Right ventricle myocardium inferior (tissue), 1 donor: Measurements from ENCODE around the gene BMPR2. TPM values are rescaled to one million over a fixed set of nuclear protein-coding genes. Genes with fewer than 3 reads are reported as not detected.
A peak's percentile ranks its signal among the peaks of the same experiment; 100 is the strongest.
"Not testable (repeated sequence)": the region's sequence is repeated elsewhere in the genome, so short reads cannot be mapped to it uniquely, and the experiment has no call there.

ENCODE experiments used
- ATAC-seq: fragments of 200-7000 bp; cut with Tn5 transposase; one replicate; pipeline ENCODE4 v1.9.1; 2020; ENCODE audit warnings: mild to moderate bottlenecking, moderate library complexity
- DNase-seq: peaks from one replicate; pipeline ENCODE4 v3.0.0; 2021; ENCODE audit errors: missing footprints
- intact Hi-C: fragments of 100-400 bp; cut with DNase I; formaldehyde crosslinking; loops from one replicate; pipeline ENCODE4 v1.11.0; 2022
- total RNA-seq: library from RNA; stranded (reverse); fragmentation: NEBNext Ultra II Directional; extraction: Animal tissue kit (Norgen Biotek cat#: 25700); gene quantifications from one replicate; pipeline ENCODE4 v1.2.1, GENCODE V29; 2021
- donor health status: DM: no; HTN: yes; CAD: no; lungs with severe emphysema.

BMPR2 gene
- total RNA-seq, 1 donor from 2014 or later: 45.3 TPM

DNA sequence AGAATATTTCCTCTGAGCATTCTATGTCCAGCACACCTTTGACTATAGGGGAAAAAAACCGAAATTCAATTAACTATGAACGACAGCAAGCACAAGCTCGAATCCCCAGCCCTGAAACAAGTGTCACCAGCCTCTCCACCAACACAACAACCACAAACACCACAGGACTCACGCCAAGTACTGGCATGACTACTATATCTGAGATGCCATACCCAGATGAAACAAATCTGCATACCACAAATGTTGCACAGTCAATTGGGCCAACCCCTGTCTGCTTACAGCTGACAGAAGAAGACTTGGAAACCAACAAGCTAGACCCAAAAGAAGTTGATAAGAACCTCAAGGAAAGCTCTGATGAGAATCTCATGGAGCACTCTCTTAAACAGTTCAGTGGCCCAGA lies 179.2 kb downstream of the BMPR2 start:
- intact Hi-C loops: no loop called here
- ATAC-seq (no peak), DNase-seq (no peak)

DNA sequence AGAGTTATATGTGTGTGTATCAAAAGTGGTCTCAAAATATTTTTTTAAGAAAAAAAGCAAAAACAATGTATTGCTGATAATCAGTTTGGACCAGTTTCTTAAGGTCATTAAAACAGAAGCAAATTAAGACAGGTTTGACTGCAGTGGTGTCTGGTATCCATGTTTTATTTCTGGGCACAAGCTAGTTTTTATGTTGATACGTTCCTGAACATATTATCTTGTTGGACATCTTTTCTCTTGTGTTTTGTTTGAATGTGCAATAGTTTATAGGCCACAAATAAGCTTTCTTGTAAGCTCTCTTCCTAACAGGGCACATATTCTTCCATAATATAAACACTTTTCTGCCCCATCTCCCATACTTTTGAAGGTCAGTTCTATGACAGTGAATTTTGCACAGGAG lies 184.1 kb downstream of the BMPR2 start:
- no peak for ATAC-seq
- intact Hi-C loops: no loop called here
- DNase-seq: no peak

DNA sequence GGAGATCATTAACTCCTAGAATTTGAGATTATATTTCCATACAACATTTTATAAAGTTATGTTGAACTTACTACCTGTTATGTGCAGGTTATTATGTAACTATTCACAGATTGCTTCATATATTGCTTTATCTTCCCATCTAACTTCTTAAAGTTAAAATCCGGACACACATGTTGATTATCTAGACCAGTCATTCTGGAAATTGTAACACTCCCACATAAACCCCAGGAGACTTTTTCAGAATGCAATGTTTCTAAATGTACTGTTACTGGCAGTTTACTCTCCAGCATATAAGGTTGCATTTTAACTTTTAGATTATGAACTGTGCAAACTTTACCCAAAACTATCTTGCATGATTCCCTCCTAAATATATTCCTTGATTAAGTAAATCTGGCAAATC lies 188.1 kb downstream of the BMPR2 start:
- intact Hi-C loops: no loop called here
- ATAC-seq: no peak
- DNase-seq: no peak

DNA sequence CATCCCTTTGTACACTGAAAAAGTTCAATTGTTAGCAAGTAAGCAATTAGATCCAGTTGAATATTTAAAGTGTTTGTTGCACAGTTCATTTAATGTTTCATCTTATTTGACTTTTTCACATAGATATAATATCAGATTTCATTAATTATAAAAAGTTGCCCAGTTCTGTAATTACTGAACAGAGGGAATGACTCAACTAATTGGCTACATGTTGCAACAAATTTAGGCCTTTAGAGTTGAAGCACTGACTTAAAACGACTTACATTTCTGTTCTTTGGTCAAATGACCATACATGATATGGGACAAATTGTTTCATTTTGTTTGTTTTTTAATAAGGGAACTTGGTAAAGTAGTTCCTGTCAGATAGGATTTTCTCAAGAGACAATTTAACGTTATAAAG lies 190.2 kb downstream of the BMPR2 start:
- DNase-seq: no peak
- intact Hi-C loops: no loop called here
- ATAC-seq: no peak

DNA sequence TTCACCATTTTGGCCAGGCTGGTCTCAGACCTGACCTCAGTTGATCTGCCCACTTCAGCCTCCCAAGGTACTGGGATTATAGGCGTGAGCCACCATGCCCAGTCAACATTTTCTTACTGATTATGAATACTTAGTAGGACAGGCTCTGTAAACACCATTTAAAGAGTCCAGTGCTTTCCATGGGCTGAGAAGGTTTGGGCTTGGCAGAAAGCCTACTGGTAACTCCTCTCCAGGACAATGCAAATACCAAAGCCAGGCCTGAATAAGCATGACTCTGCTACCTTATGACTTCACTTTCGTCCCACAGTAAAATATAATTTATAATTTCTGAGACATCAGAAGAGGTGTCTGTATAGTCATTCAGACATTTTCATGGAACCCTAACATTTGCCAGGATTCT lies 198.4 kb downstream of the BMPR2 start:
- no peak for ATAC-seq
- intact Hi-C loops: no loop called here
- DNase-seq: no peak

GRCh38 chr2:202575194-202575593 lies 199.1 kb downstream of the BMPR2 start:
- intact Hi-C loops, DNase-seq, ATAC-seq: not testable (repeated sequence)

DNA sequence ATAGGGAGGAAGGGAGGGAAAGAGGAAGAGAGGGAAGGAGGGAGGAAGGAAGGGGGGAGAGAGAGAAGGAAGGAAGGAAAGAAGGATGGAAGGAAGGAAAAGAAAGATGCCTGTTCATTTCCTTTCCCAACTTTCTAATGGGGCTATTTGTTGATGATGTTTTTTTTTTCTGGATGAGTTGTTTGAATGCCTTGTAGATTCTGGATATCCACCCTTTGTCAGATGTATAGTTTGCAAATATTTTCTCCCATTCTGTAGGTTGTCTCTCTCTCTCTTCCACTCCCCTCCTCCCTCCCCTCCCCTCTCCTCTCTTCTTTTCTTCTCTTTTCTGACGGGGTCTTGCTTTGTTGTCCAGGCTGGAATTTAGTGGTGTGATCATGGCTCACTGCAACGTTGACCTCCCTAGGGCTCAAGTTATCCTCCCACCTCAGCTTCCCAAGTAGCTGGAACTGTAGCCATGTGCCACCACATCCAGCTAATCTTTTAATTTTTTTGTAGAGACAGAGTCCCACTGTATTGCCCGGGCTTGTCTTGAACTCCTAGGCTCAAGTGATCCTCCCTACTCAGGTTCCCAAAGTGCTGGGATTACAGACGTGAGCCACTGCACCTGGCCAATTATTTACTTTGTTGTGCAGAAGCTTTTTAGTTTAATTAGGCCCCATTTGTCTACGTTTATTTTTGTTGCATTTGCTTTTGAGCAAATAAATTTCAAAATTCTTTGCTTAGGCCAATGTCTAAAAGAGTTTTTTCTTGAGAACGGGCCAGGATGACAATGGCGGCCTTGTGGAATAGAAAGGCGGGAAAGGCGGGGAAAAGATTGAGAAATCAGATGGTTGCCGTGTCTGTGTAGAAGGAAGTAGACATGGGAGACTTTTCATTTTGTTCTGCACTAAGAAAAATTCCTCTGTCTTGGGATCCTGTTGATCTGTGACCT lies 201.4 kb downstream of the BMPR2 start:
- intact Hi-C loops: no loop called here
- ATAC-seq (no peak), DNase-seq (no peak)

GRCh38 chr2:202582846-202583245 lies 206.7 kb downstream of the BMPR2 start:
- intact Hi-C loops, ATAC-seq, DNase-seq: not testable (repeated sequence)

- intact Hi-C loops: no loop called here
These were observed 207.6 kb downstream of the BMPR2 start for GRCh38 chr2:202583709-202584219.

GRCh38 chr2:202588647-202589581 lies 212.8 kb downstream of the BMPR2 start:
- ATAC-seq (peak; percentile 83), DNase-seq (peak; percentile 73)
- intact Hi-C loops: loop anchor here (5.0 kb wide), 1 partner anchor 283 kb away; the partner anchor contains the start of gene ICA1L

More at GRCh38 chr2:202583709-202584219, 207.6 kb downstream of the BMPR2 start:
- ATAC-seq (no peak), DNase-seq (no peak)

- intact Hi-C loops: loop anchor here (5.0 kb wide), 1 partner anchor 283 kb away; the partner anchor contains the start of gene ICA1L
- no peak for DNase-seq
- ATAC-seq: no peak
These were observed 213.4 kb downstream of the BMPR2 start for GRCh38 chr2:202589582-202589949.

GRCh38 chr2:202592566-202592965 lies 216.4 kb downstream of the BMPR2 start:
- intact Hi-C loops: no loop called here
- ATAC-seq: no peak
- DNase-seq: no peak

- ATAC-seq (no peak), DNase-seq (no peak)
- intact Hi-C loops: no loop called here
These were observed 223.0 kb downstream of the BMPR2 start for GRCh38 chr2:202599105-202599504.

- no peak for DNase-seq
- intact Hi-C loops: no loop called here
- no peak for ATAC-seq
These were observed 223.8 kb downstream of the BMPR2 start for GRCh38 chr2:202599911-202600310.

DNA sequence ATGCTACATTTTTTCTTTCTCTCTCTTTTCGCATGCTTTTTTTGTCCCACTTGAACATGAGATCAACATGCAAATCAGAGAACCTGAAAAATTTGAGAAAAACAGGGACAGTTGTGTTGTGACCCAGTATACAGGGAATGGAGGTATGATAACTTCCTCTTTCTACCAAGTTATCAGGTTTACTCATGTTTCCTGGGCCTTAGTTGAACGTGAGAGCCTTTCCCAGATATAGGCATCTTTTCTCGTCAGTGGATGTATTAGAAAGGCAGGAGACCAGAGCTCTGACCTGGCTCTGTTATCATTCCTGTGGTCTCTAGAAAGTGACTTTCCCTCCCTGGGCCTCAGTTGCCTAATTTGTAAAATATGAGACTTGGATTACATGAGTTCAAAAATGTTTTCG lies 228.6 kb downstream of the BMPR2 start:
- intact Hi-C loops: no loop called here
- DNase-seq: no peak
- no peak for ATAC-seq

GRCh38 chr2:202605174-202605573 lies 229.0 kb downstream of the BMPR2 start:
- ATAC-seq: no peak
- intact Hi-C loops: no loop called here
- DNase-seq: no peak

DNA sequence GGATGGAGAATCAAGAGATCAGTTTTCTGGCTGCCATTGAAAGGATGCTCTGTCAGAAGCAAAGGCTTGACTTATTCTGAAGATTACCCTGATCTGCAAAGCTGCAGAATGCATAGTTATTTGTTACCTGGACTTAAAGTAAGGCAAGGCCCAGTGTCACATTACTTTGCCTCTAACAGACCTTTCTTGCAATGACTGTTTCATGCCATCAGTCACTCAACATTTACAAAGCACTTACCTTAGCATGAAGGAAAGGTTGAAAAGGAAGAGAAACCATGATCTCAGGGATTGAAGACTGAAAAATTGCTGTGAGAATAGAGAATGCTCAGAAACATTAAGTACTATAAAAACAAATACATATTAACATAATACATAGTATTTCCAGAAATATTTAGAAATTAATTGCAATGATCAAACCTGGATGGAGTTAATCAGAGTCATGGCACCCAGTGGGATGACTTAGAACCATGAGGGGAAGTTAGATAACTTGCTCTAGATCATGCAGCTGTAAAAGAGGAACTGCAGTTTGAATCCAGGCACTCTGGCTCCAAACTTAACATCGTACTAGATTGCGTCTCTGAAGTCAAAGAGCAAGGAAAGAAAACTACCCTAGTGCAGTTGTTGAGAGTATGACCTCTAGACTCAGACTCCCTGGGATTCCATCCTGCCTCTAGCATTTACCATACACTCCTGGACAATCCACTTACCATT lies 232.2 kb downstream of the BMPR2 start:
- ATAC-seq: no peak
- intact Hi-C loops: no loop called here
- no peak for DNase-seq

GRCh38 chr2:202609381-202610145 lies 233.4 kb downstream of the BMPR2 start:
- intact Hi-C loops: no loop called here
- ATAC-seq: peak; percentile 59

More at GRCh38 chr2:202609381-202610145, 233.4 kb downstream of the BMPR2 start:
- DNase-seq: no peak
